ENCODE results near the gene GNB1. TPM values are rescaled to one million over a fixed set of nuclear protein-coding genes. Genes with fewer than 3 reads are reported as not detected.
A peak's percentile ranks its signal among the peaks of the same experiment; 100 is the strongest.

GNB1 gene
- total and polyA plus RNA-seq, 4 experiments from 2014 or later: 70.9 to 276 (median 197) TPM

DNA sequence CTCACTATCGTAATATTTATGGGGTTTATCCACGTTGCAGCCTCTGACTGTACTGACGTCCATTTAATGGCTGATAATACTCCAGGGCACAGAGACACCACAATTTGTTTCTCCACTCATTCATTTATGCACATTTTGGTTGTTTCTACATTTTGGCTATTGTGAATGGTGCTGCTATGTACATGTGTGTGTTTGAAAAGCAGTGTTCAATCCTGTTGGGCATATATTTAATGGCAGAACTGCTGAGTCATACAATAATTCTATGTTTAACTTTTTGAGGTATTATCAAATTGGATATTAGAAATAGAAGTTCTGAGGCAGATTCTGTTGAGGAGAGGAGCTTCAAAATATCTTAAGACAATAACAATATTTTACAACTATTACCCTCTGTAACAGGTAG lies 73.7 kb downstream of the GNB1 start:
- CTCF ChIA-PET (ENCODE audit: partially characterized antibody): interaction anchor here (1.2 kb wide), 1 partner anchor 29 kb away, joined by 4 read pairs; no protein-coding TSS in a partner anchor
- Mint-ChIP-seq H3K27me3 (no peaks in the 10 kb centered on the region), H3K9me3 (no peaks in the 10 kb centered on the region), H3K4me3 (no peak overlapping the region), H3K36me3 (peaks cover 26 to 51% of the 10 kb centered on the region in 2 donors), H3K4me1 (peaks cover 0 to 20% (median 7%) of the 10 kb centered on the region in 4 donors), H3K27ac (peak overlapping the region in 3 of 7 donors; percentile 13 to 55 (median 17))
- Histone ChIP-seq H3K9me3 (ENCODE audit: control insufficient read depth in 1 of 2, low read length in 2 of 2) (no peaks in the 10 kb centered on the region), H3K27me3 (ENCODE audit: insufficient read depth, low read length) (no peaks in the 10 kb centered on the region), H3K36me3 (ENCODE audit: insufficient read depth, low read length) (peaks cover 51% of the 10 kb centered on the region), H3K4me1 (ENCODE audit: insufficient read depth, low read length) (no peaks in the 10 kb centered on the region), H3K27ac (ENCODE audit: low read depth, low read length) (no peak overlapping the region), H3K4me3 (ENCODE audit: low read length in 2 of 2) (no peak overlapping the region)
- DNase-seq: no peak
- POLR2A ChIA-PET (ENCODE audit: partially characterized antibody): no interaction called here
- intact Hi-C loops (cut with micrococcal nuclease): no loop called here

GRCh38 chr1:1815606-1816281 lies 75.1 kb downstream of the GNB1 start:
- Mint-ChIP-seq H3K27me3 (no peaks in the 10 kb centered on the region), H3K36me3 (peaks cover 26 to 51% of the 10 kb centered on the region in 2 donors), H3K9me3 (no peaks in the 10 kb centered on the region), H3K4me1 (peaks cover 0 to 12% (median 4%) of the 10 kb centered on the region in 4 donors), H3K27ac (peak overlapping the region in 2 of 7 donors; percentile 4 to 90), H3K4me3 (no peak overlapping the region)
- intact Hi-C loops (cut with micrococcal nuclease): no loop called here
- H3K27me3 ChIP-seq (ENCODE audit: insufficient read depth, low read length): no peaks in the 10 kb centered on the region
- no peaks in the 10 kb centered on the region for H3K9me3 ChIP-seq (ENCODE audit: control insufficient read depth in 1 of 2, low read length in 2 of 2)
- no peak for DNase-seq
- no peaks in the 10 kb centered on the region for H3K4me1 ChIP-seq (ENCODE audit: insufficient read depth, low read length)
- H3K27ac ChIP-seq (ENCODE audit: low read depth, low read length): no peak overlapping the region
- H3K4me3 ChIP-seq (ENCODE audit: low read length in 2 of 2): no peak overlapping the region
- ChIA-PET CTCF (ENCODE audit: partially characterized antibody) (no interaction called here), POLR2A (ENCODE audit: partially characterized antibody) (no interaction called here)
- H3K36me3 ChIP-seq (ENCODE audit: insufficient read depth, low read length): peaks cover 47% of the 10 kb centered on the region

- Histone ChIP-seq H3K4me3 (ENCODE audit: low read length in 2 of 2) (no peak overlapping the region), H3K36me3 (ENCODE audit: insufficient read depth, low read length) (peaks cover 42% of the 10 kb centered on the region), H3K4me1 (ENCODE audit: insufficient read depth, low read length) (no peaks in the 10 kb centered on the region), H3K9me3 (ENCODE audit: control insufficient read depth in 1 of 2, low read length in 2 of 2) (no peaks in the 10 kb centered on the region), H3K27me3 (ENCODE audit: insufficient read depth, low read length) (no peaks in the 10 kb centered on the region), H3K27ac (ENCODE audit: low read depth, low read length) (no peak overlapping the region)
- ChIA-PET POLR2A (ENCODE audit: partially characterized antibody) (interaction anchor here (0.8 to 2.2 kb wide), 2 partner anchors 30 to 99 kb away, joined by 3 to 7 read pairs; no protein-coding TSS in a partner anchor), CTCF (ENCODE audit: partially characterized antibody) (interaction anchor here (0.7 to 1.1 kb wide), 2 partner anchors 19 to 99 kb away, joined by 3 read pairs; no protein-coding TSS in a partner anchor)
- Mint-ChIP-seq H3K4me1 (peaks cover 0 to 12% (median 1%) of the 10 kb centered on the region in 4 donors), H3K27me3 (no peaks in the 10 kb centered on the region), H3K36me3 (peaks cover 17 to 48% of the 10 kb centered on the region in 2 donors), H3K4me3 (no peak overlapping the region), H3K27ac (peak overlapping the region in 2 of 7 donors; percentile 10 to 31), H3K9me3 (no peaks in the 10 kb centered on the region)
- DNase-seq: no peak
- intact Hi-C loops (cut with micrococcal nuclease): loop anchor here (10.0 kb wide), 1 partner anchor 45 kb away; no protein-coding TSS in a partner anchor
These were observed 81.4 kb downstream of the GNB1 start for GRCh38 chr1:1809489-1809888.

- H3K27me3 ChIP-seq (ENCODE audit: insufficient read depth, low read length): no peaks in the 10 kb centered on the region
- H3K27ac ChIP-seq (ENCODE audit: low read depth, low read length): no peak overlapping the region
- Mint-ChIP-seq H3K4me1 (peaks cover under 1 to 15% (median 4%) of the 10 kb centered on the region in 4 donors), H3K9me3 (no peaks in the 10 kb centered on the region), H3K4me3 (no peak overlapping the region), H3K27me3 (no peaks in the 10 kb centered on the region), H3K27ac (peak overlapping the region in 2 of 7 donors; percentile 22 to 75), H3K36me3 (peaks cover 15 to 49% of the 10 kb centered on the region in 2 donors)
- intact Hi-C loops (cut with micrococcal nuclease): loop anchor here (10.0 kb wide), 1 partner anchor 47 kb away; no protein-coding TSS in a partner anchor
- no peak overlapping the region for H3K4me3 ChIP-seq (ENCODE audit: low read length in 2 of 2)
- H3K4me1 ChIP-seq (ENCODE audit: insufficient read depth, low read length): no peaks in the 10 kb centered on the region
- no peak for DNase-seq
- peaks cover 41% of the 10 kb centered on the region for H3K36me3 ChIP-seq (ENCODE audit: insufficient read depth, low read length)
- POLR2A ChIA-PET (ENCODE audit: partially characterized antibody): no interaction called here
- no peaks in the 10 kb centered on the region for H3K9me3 ChIP-seq (ENCODE audit: control insufficient read depth in 1 of 2, low read length in 2 of 2)
- CTCF ChIA-PET (ENCODE audit: partially characterized antibody): interaction anchor here (1.1 kb wide), 1 partner anchor 20 kb away, joined by 3 read pairs; no protein-coding TSS in a partner anchor
These were observed 82.7 kb downstream of the GNB1 start for GRCh38 chr1:1808206-1808605.

- POLR2A ChIA-PET (ENCODE audit: partially characterized antibody): no interaction called here
- Mint-ChIP-seq H3K27me3 (no peaks in the 10 kb centered on the region), H3K9me3 (no peaks in the 10 kb centered on the region), H3K4me1 (peaks cover 4 to 19% (median 13%) of the 10 kb centered on the region in 4 donors), H3K4me3 (no peak overlapping the region), H3K36me3 (peaks cover 25 to 50% of the 10 kb centered on the region in 2 donors), H3K27ac (peak overlapping the region in 2 of 7 donors; percentile 41 to 47)
- Histone ChIP-seq H3K27me3 (ENCODE audit: insufficient read depth, low read length) (no peaks in the 10 kb centered on the region), H3K4me3 (ENCODE audit: low read length in 2 of 2) (no peak overlapping the region), H3K36me3 (ENCODE audit: insufficient read depth, low read length) (peaks cover 41% of the 10 kb centered on the region), H3K9me3 (ENCODE audit: control insufficient read depth in 1 of 2, low read length in 2 of 2) (no peaks in the 10 kb centered on the region), H3K27ac (ENCODE audit: low read depth, low read length) (no peak overlapping the region), H3K4me1 (ENCODE audit: insufficient read depth, low read length) (no peaks in the 10 kb centered on the region)
- no peak for DNase-seq
- CTCF ChIA-PET (ENCODE audit: partially characterized antibody): no interaction called here
- intact Hi-C loops (cut with micrococcal nuclease): loop anchor here (10.0 kb wide), 1 partner anchor 48 kb away; no protein-coding TSS in a partner anchor
These were observed 84.0 kb downstream of the GNB1 start for GRCh38 chr1:1806890-1807289.

DNA sequence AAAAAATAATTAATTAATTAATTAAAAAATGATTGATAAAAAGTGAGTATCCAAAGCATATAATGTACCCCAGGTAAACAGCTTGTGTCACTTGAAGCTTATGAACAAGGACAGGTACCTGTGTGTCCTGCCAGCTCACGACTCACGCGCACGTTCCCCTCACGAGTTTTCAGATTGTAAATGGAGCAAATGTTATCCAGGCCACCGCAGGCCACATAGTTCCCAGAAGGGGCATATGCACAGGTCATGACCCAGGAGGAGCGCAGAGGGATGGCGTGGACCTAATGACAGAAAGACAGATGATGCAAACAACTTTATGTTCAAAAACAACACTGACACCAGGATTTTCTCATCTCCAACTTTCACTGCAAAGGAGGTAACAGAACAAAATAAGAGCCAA lies 86.6 kb downstream of the GNB1 start:
- CTCF ChIA-PET (ENCODE audit: partially characterized antibody): interaction anchor here (1.3 to 1.7 kb wide), 2 partner anchors 20 to 105 kb away, joined by 4 to 5 read pairs; no protein-coding TSS in a partner anchor
- Histone ChIP-seq H3K27me3 (ENCODE audit: insufficient read depth, low read length) (no peaks in the 10 kb centered on the region), H3K4me1 (ENCODE audit: insufficient read depth, low read length) (no peaks in the 10 kb centered on the region), H3K9me3 (ENCODE audit: control insufficient read depth in 1 of 2, low read length in 2 of 2) (no peaks in the 10 kb centered on the region), H3K36me3 (ENCODE audit: insufficient read depth, low read length) (peaks cover 54% of the 10 kb centered on the region), H3K27ac (ENCODE audit: low read depth, low read length) (no peak overlapping the region), H3K4me3 (ENCODE audit: low read length in 2 of 2) (no peak overlapping the region)
- Mint-ChIP-seq H3K9me3 (no peaks in the 10 kb centered on the region), H3K27ac (peak overlapping the region in 3 of 7 donors; percentile 16 to 47 (median 17)), H3K4me1 (peaks cover 8 to 33% (median 24%) of the 10 kb centered on the region in 4 donors), H3K36me3 (peaks cover 27 to 64% of the 10 kb centered on the region in 2 donors), H3K27me3 (no peaks in the 10 kb centered on the region), H3K4me3 (no peak overlapping the region)
- no peak for DNase-seq
- POLR2A ChIA-PET (ENCODE audit: partially characterized antibody): interaction anchor here (0.9 to 1.6 kb wide), 2 partner anchors 9 to 24 kb away, joined by 3 to 4 read pairs; no protein-coding TSS in a partner anchor
- intact Hi-C loops (cut with micrococcal nuclease): loop anchor here (10.0 kb wide), 1 partner anchor 50 kb away; no protein-coding TSS in a partner anchor

- Mint-ChIP-seq H3K27ac (peak overlapping the region in 5 of 7 donors; percentile 15 to 57 (median 41)), H3K27me3 (no peaks in the 10 kb centered on the region), H3K4me3 (no peak overlapping the region), H3K9me3 (no peaks in the 10 kb centered on the region), H3K4me1 (peaks cover 8 to 33% (median 24%) of the 10 kb centered on the region in 4 donors), H3K36me3 (peaks cover 24 to 67% of the 10 kb centered on the region in 2 donors)
- intact Hi-C loops (cut with micrococcal nuclease): loop anchor here (10.0 kb wide), 1 partner anchor 52 kb away; no protein-coding TSS in a partner anchor
- no peak for DNase-seq
- Histone ChIP-seq H3K4me1 (ENCODE audit: insufficient read depth, low read length) (no peaks in the 10 kb centered on the region), H3K36me3 (ENCODE audit: insufficient read depth, low read length) (peaks cover 58% of the 10 kb centered on the region), H3K9me3 (ENCODE audit: control insufficient read depth in 1 of 2, low read length in 2 of 2) (no peaks in the 10 kb centered on the region), H3K27ac (ENCODE audit: low read depth, low read length) (no peak overlapping the region), H3K4me3 (ENCODE audit: low read length in 2 of 2) (no peak overlapping the region), H3K27me3 (ENCODE audit: insufficient read depth, low read length) (no peaks in the 10 kb centered on the region)
- CTCF ChIA-PET (ENCODE audit: partially characterized antibody): no interaction called here
- POLR2A ChIA-PET (ENCODE audit: partially characterized antibody): interaction anchor here (1.6 kb wide), 1 partner anchor 23 kb away, joined by 4 read pairs; no protein-coding TSS in a partner anchor
These were observed 88.0 kb downstream of the GNB1 start for GRCh38 chr1:1802871-1803270.

All from CD4-positive, alpha-beta memory T cell (primary cell).